Fibroblast of lung (primary cell): Measurements from ENCODE around the gene MPC2.

Source experiments
- EZH2 ChIP-seq: IDR thresholded peaks from 2 replicates; pipeline ENCODE4 v1.5.1; 2012; ENCODE audit warnings: low read length, control low read depth, mild to moderate bottlenecking; ENCODE audit errors: missing control alignments
- TF ChIP-seq, protein P1 (sequence below), 2 donors: IDR thresholded peaks in 1 of 2; conservative IDR thresholded peaks in 1 of 2; 1 replicate in 1 of 2; 2 replicates in 1 of 2; pipeline ENCODE4 v1.5.1; 2011 to 2012; ENCODE audit warnings: low read length in 2 of 2, control low read depth in 1 of 2, inconsistent platforms in 1 of 2, low read depth in 1 of 2, mild to moderate bottlenecking in 1 of 2

DNA sequence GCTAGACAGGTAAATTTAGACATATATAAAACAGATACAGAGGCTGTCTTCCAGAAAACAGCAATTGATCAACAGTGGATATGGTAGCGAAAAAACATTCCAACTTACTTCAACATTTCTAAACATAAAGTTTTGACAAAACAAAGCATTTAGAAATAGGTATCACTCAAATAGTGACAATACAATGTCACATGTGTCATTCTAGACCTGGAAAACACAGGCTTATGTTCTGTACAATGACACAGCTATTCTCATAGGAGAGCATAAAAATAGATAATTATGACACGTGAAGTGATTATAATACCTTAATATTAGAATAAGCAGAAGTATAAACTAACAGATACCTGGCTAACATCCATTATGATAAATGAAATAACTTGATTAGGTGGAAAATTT is 8.4 kb downstream of the MPC2 start:
- TF ChIP-seq, protein P1, sequence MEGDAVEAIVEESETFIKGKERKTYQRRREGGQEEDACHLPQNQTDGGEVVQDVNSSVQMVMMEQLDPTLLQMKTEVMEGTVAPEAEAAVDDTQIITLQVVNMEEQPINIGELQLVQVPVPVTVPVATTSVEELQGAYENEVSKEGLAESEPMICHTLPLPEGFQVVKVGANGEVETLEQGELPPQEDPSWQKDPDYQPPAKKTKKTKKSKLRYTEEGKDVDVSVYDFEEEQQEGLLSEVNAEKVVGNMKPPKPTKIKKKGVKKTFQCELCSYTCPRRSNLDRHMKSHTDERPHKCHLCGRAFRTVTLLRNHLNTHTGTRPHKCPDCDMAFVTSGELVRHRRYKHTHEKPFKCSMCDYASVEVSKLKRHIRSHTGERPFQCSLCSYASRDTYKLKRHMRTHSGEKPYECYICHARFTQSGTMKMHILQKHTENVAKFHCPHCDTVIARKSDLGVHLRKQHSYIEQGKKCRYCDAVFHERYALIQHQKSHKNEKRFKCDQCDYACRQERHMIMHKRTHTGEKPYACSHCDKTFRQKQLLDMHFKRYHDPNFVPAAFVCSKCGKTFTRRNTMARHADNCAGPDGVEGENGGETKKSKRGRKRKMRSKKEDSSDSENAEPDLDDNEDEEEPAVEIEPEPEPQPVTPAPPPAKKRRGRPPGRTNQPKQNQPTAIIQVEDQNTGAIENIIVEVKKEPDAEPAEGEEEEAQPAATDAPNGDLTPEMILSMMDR (conservative IDR thresholded peaks at IDR 0.05 in 1 of 2, IDR thresholded peaks at IDR 0.05 in 1 of 2; ENCODE audit: low read depth in 1 of 2, low read length in 2 of 2), result no peak
- TF ChIP-seq EZH2, result no peak
